Esophagus muscularis mucosa (tissue), 4 donors: Measurements from ENCODE around the gene UQCRC1. TPM values are rescaled to one million over a fixed set of nuclear protein-coding genes. Genes with fewer than 3 reads are reported as not detected.
"Not testable (repeated sequence)": the region's sequence is repeated elsewhere in the genome, so short reads cannot be mapped to it uniquely, and the experiment has no call there.

Experiments used
- DNase-seq: peaks from one replicate; pipeline ENCODE4 v3.0.0-alpha.2; 2017; ENCODE audit errors: extremely low spot score
- H3K27ac ChIP-seq, 4 donors: fragments of 200-600 bp; sonication (generic); replicated peaks in 1 of 4; 1 replicate in 3 of 4; 2 replicates in 1 of 4; pipeline ENCODE4 v1.5.1; 2016 to 2019; ENCODE audit warnings: mild to moderate bottlenecking in 1 of 4
- H3K27me3 ChIP-seq, 4 donors: fragments of 200-600 bp; sonication (generic); one replicate each; pipeline versions ENCODE4 v1.5.1 to v1.6.0; 2016 to 2019
- H3K36me3 ChIP-seq, 4 donors: fragments of 200-600 bp; sonication (generic); one replicate each; pipeline ENCODE4 v1.5.1; 2016 to 2019
- H3K4me1 ChIP-seq, 4 donors: fragments of 200-600 bp; sonication (generic); one replicate each; pipeline ENCODE4 v1.5.1; 2016 to 2019
- H3K4me3 ChIP-seq, 4 donors: fragments of 200-600 bp; sonication (generic); 1 replicate in 2 of 4; 2 replicates in 2 of 4; pipeline ENCODE4 v1.5.1; 2016 to 2019; ENCODE audit warnings: mild to moderate bottlenecking in 4 of 4, moderate library complexity in 1 of 4
- H3K9me3 ChIP-seq, 4 donors: fragments of 200-600 bp; sonication (generic); 1 replicate in 3 of 4; 2 replicates in 1 of 4; pipeline ENCODE4 v1.5.1; 2016 to 2019
- EP300 ChIP-seq: sonication (generic); formaldehyde crosslinking; IDR thresholded peaks from one replicate; pipeline ENCODE4 v1.6.1; 2017; ENCODE audit warnings: antibody characterized with exemption
- POLR2A ChIP-seq: fragments of 450-650 bp; IDR thresholded peaks from one replicate; pipeline ENCODE4 v1.6.1; 2017; ENCODE audit warnings: antibody characterized with exemption, moderate library complexity, mild to moderate bottlenecking, low read depth
- POLR2AphosphoS5 ChIP-seq, 2 donors: sonication (generic); formaldehyde crosslinking; IDR thresholded peaks; one replicate each; pipeline ENCODE4 v1.6.1; 2017; ENCODE audit warnings: antibody characterized with exemption in 2 of 2
- WGBS: methylation state at CpG from one replicate; pipeline ENCODE4 v1.1.5; 2018; 5-methylcytosine and 5-hydroxymethylcytosine counted together
- intact Hi-C: fragments of 100-400 bp; cut with DNase I; formaldehyde crosslinking; loops from one replicate; pipeline ENCODE4 v1.15.1; 2023
- total RNA-seq, 4 donors: library from RNA; depleted of rRNA; stranded (reverse); fragments of >200 nt; gene quantifications; one replicate each; pipeline versions ENCODE4 v1.1.0 to v1.2.1, GENCODE V29; 2016
- TF ChIP-seq, protein P1 (sequence below), 3 experiments: fragments of 200-600 bp in 2 of 3; fragments of 450-650 bp in 1 of 3; sonication (generic) in 2 of 3; IDR thresholded peaks; one replicate each; pipeline ENCODE4 v1.5.1; 2017 to 2019; ENCODE audit warnings: antibody characterized with exemption in 3 of 3, mild to moderate bottlenecking in 2 of 3, moderate library complexity in 1 of 3

Gene UQCRC1
- total RNA-seq, 4 donors from 2014 or later: 265 to 340 (median 295) TPM

DNA sequence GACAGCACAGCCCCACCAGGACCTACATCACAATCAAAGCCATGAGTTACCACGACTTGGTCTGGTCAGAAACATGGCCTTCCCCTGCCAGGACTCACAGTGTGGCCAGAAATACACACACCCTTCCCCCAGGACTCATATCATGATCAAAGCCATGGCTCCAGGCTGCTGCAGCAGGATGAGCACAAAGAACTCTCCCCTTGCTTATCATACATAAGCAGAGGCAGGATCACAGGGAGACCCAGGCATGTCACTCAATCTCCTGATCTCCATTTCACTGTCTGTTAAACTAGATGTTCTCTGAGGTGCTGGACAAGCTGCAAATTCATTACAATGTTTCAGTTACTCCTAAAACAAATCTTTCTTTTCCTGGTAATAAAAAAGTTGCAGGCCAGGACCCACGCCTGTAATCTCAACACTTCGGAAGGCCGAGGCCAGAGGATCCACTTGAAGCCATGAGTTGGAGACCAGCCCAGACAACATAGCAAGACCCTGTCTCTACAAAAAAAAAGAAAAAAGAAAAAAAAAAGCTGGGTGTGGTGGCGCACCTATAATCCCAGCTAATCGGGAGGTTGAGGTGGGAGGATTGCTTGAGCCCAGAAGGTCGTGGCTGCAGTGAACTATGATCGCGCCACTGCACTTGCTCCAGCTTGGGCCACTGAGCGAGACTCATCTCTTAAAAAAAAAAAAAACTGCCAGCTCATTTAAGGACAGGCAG lies 54.1 kb downstream of the UQCRC1 start:
- peak overlapping the region in 1 of 4 donors; percentile 70 for H3K27ac ChIP-seq
- H3K36me3 ChIP-seq: no peaks in the 10 kb centered on the region
- no peak for DNase-seq
- WGBS: 87% methylated on average over 10 of the region's 10 CpGs
- H3K9me3 ChIP-seq: no peaks in the 10 kb centered on the region
- intact Hi-C loops: no loop called here
- no peak overlapping the region for H3K4me3 ChIP-seq
- no peak for TF ChIP-seq EP300
- TF ChIP-seq POLR2AphosphoS5 (IDR thresholded peaks at IDR 0.05): no peak
- no peak for TF ChIP-seq POLR2A
- TF ChIP-seq, protein P1, sequence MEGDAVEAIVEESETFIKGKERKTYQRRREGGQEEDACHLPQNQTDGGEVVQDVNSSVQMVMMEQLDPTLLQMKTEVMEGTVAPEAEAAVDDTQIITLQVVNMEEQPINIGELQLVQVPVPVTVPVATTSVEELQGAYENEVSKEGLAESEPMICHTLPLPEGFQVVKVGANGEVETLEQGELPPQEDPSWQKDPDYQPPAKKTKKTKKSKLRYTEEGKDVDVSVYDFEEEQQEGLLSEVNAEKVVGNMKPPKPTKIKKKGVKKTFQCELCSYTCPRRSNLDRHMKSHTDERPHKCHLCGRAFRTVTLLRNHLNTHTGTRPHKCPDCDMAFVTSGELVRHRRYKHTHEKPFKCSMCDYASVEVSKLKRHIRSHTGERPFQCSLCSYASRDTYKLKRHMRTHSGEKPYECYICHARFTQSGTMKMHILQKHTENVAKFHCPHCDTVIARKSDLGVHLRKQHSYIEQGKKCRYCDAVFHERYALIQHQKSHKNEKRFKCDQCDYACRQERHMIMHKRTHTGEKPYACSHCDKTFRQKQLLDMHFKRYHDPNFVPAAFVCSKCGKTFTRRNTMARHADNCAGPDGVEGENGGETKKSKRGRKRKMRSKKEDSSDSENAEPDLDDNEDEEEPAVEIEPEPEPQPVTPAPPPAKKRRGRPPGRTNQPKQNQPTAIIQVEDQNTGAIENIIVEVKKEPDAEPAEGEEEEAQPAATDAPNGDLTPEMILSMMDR (IDR thresholded peaks at IDR 0.05): no peak
- H3K4me1 ChIP-seq: peaks cover 33 to 45% (median 42%) of the 10 kb centered on the region in 4 donors
- H3K27me3 ChIP-seq: no peaks in the 10 kb centered on the region

DNA sequence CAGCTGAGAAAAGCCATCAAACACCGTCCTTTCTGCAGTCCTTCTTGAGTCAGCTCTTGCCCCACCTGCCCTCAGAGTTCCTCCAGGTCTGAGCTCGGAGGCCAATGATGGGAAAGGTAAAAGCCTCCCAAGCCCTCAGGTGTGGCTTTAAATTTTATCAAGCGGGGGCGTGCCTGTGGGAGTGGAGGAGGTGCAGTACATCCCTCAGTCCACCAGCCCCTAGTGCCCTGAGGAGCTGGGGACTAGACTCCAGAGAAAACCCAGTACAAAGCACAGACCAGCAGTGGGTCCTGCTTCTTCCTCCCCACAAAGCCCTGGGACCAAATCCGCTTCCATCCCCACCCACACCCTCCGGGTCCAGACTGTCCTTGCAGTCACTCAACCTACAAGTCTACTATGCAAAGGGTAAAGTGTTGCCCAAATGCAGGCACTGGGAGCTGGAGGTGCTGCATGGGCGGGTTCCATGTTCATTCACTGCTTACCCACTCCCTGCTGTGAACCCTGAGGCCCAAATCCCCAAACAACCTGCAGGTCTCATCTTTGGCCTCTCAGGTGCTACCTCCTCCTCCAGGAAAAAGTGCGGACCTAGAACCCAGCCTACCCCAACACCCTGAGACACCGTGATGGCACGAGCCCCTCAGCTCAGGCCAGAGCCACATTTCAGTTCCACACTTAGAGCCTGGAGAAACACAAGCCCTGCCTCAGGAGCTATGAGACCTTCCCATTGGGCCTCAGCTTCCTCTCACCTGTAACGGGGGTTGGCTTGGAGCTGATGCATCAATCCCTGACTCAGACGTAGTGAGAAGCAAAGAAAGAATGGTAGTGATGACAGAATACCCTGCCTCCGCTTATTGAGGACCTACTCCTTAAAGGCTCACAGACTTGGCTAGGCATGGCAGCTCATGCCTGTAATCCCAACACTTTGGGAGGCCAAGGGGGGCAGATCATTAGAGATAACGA lies 55.3 kb downstream of the UQCRC1 start:
- no peak overlapping the region for H3K27ac ChIP-seq
- H3K27me3 ChIP-seq: no peaks in the 10 kb centered on the region
- H3K4me1 ChIP-seq: peaks cover 22 to 33% (median 30%) of the 10 kb centered on the region in 4 donors
- intact Hi-C loops: no loop called here
- TF ChIP-seq POLR2A: no peak
- no peak for TF ChIP-seq EP300
- TF ChIP-seq, protein P1 (IDR thresholded peaks at IDR 0.05): no peak
- TF ChIP-seq POLR2AphosphoS5 (IDR thresholded peaks at IDR 0.05): no peak
- no peaks in the 10 kb centered on the region for H3K36me3 ChIP-seq
- DNase-seq: no peak
- 89% methylated on average over 14 of the region's 14 CpGs for WGBS
- H3K9me3 ChIP-seq: no peaks in the 10 kb centered on the region
- no peak overlapping the region for H3K4me3 ChIP-seq

DNA sequence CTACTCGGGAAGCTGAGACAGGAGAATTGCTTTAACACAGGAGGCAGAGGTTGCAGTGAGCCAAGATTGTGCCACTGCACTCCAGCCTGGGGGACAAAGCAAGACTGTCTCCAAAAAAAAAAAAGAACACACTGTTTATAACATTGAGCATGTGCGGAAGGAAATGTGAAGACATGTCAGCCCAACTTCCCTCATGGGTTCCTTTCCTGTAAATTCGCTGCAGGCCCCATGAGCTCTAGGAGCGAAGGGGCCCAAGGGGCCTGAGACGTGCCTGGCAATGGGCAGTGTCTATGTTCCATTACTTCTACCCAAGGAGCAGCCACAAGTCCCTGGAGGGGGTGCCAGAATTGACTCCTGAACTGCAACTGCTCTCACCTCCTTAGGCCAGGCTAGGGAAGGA lies 56.1 kb downstream of the UQCRC1 start:
- no peak overlapping the region for H3K4me3 ChIP-seq
- peaks cover 20 to 30% (median 26%) of the 10 kb centered on the region in 4 donors for H3K4me1 ChIP-seq
- no peaks in the 10 kb centered on the region for H3K27me3 ChIP-seq
- no peak for DNase-seq
- no peaks in the 10 kb centered on the region for H3K9me3 ChIP-seq
- TF ChIP-seq POLR2AphosphoS5 (IDR thresholded peaks at IDR 0.05) (no peak), POLR2A (no peak), EP300 (no peak)
- TF ChIP-seq, protein P1 (IDR thresholded peaks at IDR 0.05): no peak
- no peaks in the 10 kb centered on the region for H3K36me3 ChIP-seq
- intact Hi-C loops: no loop called here
- H3K27ac ChIP-seq: no peak overlapping the region
- 91% methylated on average over 5 of the region's 5 CpGs for WGBS

DNA sequence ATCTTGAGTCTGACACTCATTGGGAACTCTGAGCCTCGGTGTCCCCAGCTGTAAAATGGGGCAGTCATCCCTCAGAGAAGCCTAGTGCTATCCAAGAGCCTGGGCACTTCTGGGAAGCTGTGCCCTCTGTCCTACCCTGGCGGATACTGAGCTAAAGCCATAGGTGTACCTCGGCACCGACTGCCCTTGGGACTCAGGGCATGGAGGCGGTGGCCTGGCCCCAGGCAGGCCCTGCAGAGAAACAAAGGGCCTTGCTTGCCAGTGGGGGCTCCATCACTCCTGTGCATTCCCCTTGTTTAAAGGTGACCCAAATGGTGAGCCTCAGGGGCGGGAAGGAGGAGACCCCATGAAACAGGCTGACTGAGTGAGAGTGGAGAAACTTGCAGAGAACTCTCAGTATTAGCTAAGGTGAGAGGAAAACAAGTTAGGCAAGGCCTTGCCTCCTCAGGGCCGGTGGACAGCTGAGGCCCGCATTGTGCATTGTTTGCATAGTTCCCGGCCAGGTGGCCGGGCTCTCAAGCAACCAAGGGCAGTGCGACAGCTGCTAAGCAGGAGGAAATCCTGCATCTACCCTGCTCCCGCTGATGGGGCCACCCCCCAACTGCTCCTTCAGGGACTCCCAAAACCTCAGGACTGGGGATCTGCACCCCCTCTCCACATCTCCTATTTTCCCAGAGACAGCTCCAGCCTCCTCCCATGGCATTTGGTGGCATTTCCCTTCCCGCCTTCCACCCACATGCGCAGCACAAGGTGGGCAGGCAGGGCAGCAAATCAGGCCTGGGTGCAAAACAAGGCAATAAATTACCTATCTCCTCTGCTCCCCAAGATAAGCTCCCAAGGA lies 57.1 kb downstream of the UQCRC1 start:
- Histone ChIP-seq H3K36me3 (peaks cover 0 to 6% (median 0%) of the 10 kb centered on the region in 4 donors), H3K9me3 (no peaks in the 10 kb centered on the region), H3K4me3 (no peak overlapping the region), H3K27me3 (no peaks in the 10 kb centered on the region), H3K27ac (no peak overlapping the region), H3K4me1 (peaks cover 9 to 20% (median 16%) of the 10 kb centered on the region in 4 donors)
- no peak for DNase-seq
- intact Hi-C loops: no loop called here
- TF ChIP-seq, protein P1 (IDR thresholded peaks at IDR 0.05): no peak
- TF ChIP-seq POLR2AphosphoS5 (IDR thresholded peaks at IDR 0.05) (no peak), EP300 (no peak), POLR2A (no peak)
- WGBS: 79% methylated on average over 12 of the region's 14 CpGs

DNA sequence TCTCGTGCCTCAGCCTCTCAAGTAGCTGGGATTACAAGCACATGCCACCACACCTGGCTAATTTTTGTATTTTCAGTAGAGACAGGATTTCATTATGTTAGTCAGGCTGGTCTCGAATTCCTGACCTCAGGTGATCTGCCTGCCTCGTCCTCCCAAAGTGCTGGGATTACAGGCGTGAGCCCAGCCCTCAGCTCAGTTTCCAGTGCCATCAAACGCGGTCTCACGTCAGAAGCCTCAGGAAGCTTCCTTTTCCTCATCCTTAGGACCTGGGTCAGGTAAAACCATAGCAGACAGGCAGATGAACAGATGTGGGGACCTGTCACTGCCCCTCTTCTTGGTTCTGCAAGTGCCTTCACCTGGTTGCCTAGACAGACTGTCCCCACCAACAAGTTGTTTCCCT lies 57.8 kb downstream of the UQCRC1 start:
- H3K27me3 ChIP-seq, H3K9me3 ChIP-seq, H3K27ac ChIP-seq, H3K4me3 ChIP-seq, DNase-seq: not testable (repeated sequence)
- peaks cover 0 to 12% (median 0%) of the 10 kb centered on the region in 4 donors for H3K36me3 ChIP-seq
- 93% methylated on average over 6 of the region's 7 CpGs for WGBS
- intact Hi-C loops: loop anchor here (2.0 kb wide), 1 partner anchor 279 kb away; no protein-coding TSS in a partner anchor
- H3K4me1 ChIP-seq: peaks cover 7 to 16% (median 12%) of the 10 kb centered on the region in 4 donors
